ENCODE data around the gene SLC44A5.

DNA sequence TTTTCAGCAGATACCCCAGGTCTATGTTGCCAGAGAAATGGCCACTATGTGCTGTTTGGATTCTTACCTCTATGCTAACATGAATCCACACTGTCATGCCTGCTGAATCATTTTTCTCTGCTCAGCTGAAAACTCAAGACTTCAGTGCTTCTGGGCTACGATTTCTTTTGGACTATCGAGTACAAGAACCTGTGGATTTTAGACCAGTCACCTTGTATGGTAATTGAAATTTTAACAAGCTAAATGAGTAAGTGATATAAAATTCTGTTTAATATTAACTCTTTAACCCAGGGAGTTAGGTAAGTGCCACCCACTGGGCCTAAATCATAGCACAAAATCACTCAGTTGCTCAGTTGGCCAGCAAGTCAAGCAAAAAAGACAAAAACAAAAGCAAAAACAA lies 440.9 kb downstream of the SLC44A5 start:
- TF ChIP-seq CTCF (IDR thresholded peaks at IDR 0.05; ENCODE audit: low read depth, low read length) (no peak), POLR2A (IDR thresholded peaks at IDR 0.05; ENCODE audit: extremely low read depth, insufficient read length) (no peak), MAX (IDR thresholded peaks at IDR 0.05; ENCODE audit: low read depth, low read length) (no peak), MYC (IDR thresholded peaks at IDR 0.05; ENCODE audit: low read depth, low read length) (no peak)
